HepG2 (cell line): ENCODE data around the gene NXN. TPM values are rescaled to one million over a fixed set of nuclear protein-coding genes. Genes with fewer than 3 reads are reported as not detected.
A peak's percentile ranks its signal among the peaks of the same experiment; 100 is the strongest.

Experiments
- FOXJ3 ChIP-seq: sonication (generic); formaldehyde crosslinking; IDR thresholded peaks from 2 replicates; pipeline ENCODE4 v1.4.0; 2020; ENCODE audit warnings: missing genetic modification reagents, mild to moderate bottlenecking, borderline replicate concordance
- GATAD2A ChIP-seq: IDR thresholded peaks from 2 replicates; pipeline ENCODE4 v1.6.1; 2016
- SAP130 ChIP-seq: IDR thresholded peaks from 2 replicates; pipeline ENCODE4 v1.6.1; 2016; ENCODE audit warnings: low read depth
- STAG1 ChIP-seq: sonication (generic); formaldehyde crosslinking; IDR thresholded peaks from 2 replicates; pipeline ENCODE4 v1.4.0; 2020; ENCODE audit warnings: missing genetic modification reagents
- ZFP90 ChIP-seq: sonication (generic); formaldehyde crosslinking; IDR thresholded peaks from 2 replicates; pipeline ENCODE4 v1.8.0; 2022; ENCODE audit warnings: missing genetic modification reagents, mild to moderate bottlenecking, inconsistent platforms, borderline replicate concordance
- ZNF773 ChIP-seq: sonication (generic); formaldehyde crosslinking; IDR thresholded peaks from 2 replicates; pipeline ENCODE4 v1.4.0; 2020; ENCODE audit warnings: missing genetic modification reagents, borderline replicate concordance
- ZSCAN29 ChIP-seq: sonication (generic); formaldehyde crosslinking; conservative IDR thresholded peaks from 2 replicates; pipeline ENCODE4 v1.4.0; 2020; ENCODE audit warnings: mild to moderate bottlenecking, missing genetic modification reagents
- polyA plus RNA-seq, 8 experiments: library from polyadenylated mRNA; depleted of rRNA in 3 of 8; stranded (reverse) in 7 of 8; unstranded in 1 of 8; fragments of >200 nt; fragmentation: Illumina TruSeq in 4 of 8; extraction: Trizol in 4 of 8; gene quantifications; 2 replicates each; pipeline versions ENCODE4 v1.2.1 to v1.2.3, GENCODE V29; 2011 to 2016; ENCODE audit warnings: low read depth in 4 of 8, missing spikeins in 1 of 8, mixed read lengths in 1 of 8; ENCODE audit not compliant: insufficient read depth in 1 of 8
- total RNA-seq, 5 experiments: library from RNA; depleted of rRNA; stranded (reverse); fragments of >200 nt; fragmentation: Illumina TruSeq; extraction: Trizol; gene quantifications; 2 replicates each; pipeline ENCODE4 v1.2.3, GENCODE V29; 2016; ENCODE audit warnings: low read depth in 1 of 5
- TF ChIP-seq, protein P1 (sequence below): sonication (generic); formaldehyde crosslinking; IDR thresholded peaks from 2 replicates; pipeline ENCODE4 v1.4.0; 2020; ENCODE audit warnings: missing genetic modification reagents, borderline replicate concordance
- TF ChIP-seq, protein P2 (sequence below): IDR thresholded peaks from 2 replicates; pipeline ENCODE4 v1.6.1; 2016; ENCODE audit warnings: low read depth, missing genetic modification reagents, missing compliant biosample characterization
- TF ChIP-seq, protein P3 (sequence below): sonication (generic); IDR thresholded peaks from 2 replicates; pipeline ENCODE4 v1.6.1; 2016; ENCODE audit warnings: low read depth, borderline replicate concordance
- TF ChIP-seq, protein P4 (sequence below): sonication (generic); formaldehyde crosslinking; IDR thresholded peaks from 2 replicates; pipeline ENCODE4 v1.5.1; 2020; ENCODE audit warnings: mild to moderate bottlenecking, missing genetic modification reagents, moderate library complexity
- TF ChIP-seq, protein P5 (sequence below): sonication (generic); formaldehyde crosslinking; IDR thresholded peaks from 2 replicates; pipeline ENCODE4 v1.5.1; 2020; ENCODE audit warnings: mild to moderate bottlenecking, missing genetic modification reagents, borderline replicate concordance

The NXN gene
- total and polyA plus RNA-seq, 2 of the 13 experiments (the other 11 are each of a cell fraction or from before 2014, with no cell fraction given), result 22.2 to 24.3 TPM

DNA sequence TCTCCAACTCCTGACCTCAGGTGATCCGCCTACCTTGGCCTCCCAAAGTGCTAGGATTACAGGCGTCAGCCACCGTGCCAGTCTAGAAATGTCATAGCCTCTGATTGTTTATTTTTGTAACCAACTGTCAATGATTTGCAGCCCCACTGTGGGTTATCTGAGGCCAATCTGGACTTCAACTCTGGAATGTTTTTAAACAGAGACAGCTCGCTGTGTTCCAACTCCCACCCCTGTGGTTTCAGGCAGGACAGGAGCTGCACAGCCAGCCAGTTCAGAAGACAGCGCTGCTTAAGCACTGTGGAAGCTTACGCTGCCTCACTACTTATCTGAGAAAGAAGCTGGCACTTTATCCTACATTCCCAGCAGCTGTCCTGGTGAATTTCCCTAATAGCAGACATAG is 177.9 kb downstream of the NXN start (continued):
- TF ChIP-seq, protein P1, sequence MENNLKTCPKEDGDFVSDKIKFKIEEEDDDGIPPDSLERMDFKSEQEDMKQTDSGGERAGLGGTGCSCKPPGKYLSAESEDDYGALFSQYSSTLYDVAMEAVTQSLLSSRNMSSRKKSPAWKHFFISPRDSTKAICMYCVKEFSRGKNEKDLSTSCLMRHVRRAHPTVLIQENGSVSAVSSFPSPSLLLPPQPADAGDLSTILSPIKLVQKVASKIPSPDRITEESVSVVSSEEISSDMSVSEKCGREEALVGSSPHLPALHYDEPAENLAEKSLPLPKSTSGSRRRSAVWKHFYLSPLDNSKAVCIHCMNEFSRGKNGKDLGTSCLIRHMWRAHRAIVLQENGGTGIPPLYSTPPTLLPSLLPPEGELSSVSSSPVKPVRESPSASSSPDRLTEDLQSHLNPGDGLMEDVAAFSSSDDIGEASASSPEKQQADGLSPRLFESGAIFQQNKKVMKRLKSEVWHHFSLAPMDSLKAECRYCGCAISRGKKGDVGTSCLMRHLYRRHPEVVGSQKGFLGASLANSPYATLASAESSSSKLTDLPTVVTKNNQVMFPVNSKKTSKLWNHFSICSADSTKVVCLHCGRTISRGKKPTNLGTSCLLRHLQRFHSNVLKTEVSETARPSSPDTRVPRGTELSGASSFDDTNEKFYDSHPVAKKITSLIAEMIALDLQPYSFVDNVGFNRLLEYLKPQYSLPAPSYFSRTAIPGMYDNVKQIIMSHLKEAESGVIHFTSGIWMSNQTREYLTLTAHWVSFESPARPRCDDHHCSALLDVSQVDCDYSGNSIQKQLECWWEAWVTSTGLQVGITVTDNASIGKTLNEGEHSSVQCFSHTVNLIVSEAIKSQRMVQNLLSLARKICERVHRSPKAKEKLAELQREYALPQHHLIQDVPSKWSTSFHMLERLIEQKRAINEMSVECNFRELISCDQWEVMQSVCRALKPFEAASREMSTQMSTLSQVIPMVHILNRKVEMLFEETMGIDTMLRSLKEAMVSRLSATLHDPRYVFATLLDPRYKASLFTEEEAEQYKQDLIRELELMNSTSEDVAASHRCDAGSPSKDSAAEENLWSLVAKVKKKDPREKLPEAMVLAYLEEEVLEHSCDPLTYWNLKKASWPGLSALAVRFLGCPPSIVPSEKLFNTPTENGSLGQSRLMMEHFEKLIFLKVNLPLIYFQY (CRISPR knock-in tag), result no peak
- TF ChIP-seq, protein P2, sequence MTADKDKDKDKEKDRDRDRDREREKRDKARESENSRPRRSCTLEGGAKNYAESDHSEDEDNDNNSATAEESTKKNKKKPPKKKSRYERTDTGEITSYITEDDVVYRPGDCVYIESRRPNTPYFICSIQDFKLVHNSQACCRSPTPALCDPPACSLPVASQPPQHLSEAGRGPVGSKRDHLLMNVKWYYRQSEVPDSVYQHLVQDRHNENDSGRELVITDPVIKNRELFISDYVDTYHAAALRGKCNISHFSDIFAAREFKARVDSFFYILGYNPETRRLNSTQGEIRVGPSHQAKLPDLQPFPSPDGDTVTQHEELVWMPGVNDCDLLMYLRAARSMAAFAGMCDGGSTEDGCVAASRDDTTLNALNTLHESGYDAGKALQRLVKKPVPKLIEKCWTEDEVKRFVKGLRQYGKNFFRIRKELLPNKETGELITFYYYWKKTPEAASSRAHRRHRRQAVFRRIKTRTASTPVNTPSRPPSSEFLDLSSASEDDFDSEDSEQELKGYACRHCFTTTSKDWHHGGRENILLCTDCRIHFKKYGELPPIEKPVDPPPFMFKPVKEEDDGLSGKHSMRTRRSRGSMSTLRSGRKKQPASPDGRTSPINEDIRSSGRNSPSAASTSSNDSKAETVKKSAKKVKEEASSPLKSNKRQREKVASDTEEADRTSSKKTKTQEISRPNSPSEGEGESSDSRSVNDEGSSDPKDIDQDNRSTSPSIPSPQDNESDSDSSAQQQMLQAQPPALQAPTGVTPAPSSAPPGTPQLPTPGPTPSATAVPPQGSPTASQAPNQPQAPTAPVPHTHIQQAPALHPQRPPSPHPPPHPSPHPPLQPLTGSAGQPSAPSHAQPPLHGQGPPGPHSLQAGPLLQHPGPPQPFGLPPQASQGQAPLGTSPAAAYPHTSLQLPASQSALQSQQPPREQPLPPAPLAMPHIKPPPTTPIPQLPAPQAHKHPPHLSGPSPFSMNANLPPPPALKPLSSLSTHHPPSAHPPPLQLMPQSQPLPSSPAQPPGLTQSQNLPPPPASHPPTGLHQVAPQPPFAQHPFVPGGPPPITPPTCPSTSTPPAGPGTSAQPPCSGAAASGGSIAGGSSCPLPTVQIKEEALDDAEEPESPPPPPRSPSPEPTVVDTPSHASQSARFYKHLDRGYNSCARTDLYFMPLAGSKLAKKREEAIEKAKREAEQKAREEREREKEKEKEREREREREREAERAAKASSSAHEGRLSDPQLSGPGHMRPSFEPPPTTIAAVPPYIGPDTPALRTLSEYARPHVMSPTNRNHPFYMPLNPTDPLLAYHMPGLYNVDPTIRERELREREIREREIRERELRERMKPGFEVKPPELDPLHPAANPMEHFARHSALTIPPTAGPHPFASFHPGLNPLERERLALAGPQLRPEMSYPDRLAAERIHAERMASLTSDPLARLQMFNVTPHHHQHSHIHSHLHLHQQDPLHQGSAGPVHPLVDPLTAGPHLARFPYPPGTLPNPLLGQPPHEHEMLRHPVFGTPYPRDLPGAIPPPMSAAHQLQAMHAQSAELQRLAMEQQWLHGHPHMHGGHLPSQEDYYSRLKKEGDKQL (CRISPR knock-in tag), result no peak
- TF ChIP-seq, protein P3, sequence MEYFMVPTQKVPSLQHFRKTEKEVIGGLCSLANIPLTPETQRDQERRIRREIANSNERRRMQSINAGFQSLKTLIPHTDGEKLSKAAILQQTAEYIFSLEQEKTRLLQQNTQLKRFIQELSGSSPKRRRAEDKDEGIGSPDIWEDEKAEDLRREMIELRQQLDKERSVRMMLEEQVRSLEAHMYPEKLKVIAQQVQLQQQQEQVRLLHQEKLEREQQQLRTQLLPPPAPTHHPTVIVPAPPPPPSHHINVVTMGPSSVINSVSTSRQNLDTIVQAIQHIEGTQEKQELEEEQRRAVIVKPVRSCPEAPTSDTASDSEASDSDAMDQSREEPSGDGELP, result no peak
- TF ChIP-seq, protein P4, sequence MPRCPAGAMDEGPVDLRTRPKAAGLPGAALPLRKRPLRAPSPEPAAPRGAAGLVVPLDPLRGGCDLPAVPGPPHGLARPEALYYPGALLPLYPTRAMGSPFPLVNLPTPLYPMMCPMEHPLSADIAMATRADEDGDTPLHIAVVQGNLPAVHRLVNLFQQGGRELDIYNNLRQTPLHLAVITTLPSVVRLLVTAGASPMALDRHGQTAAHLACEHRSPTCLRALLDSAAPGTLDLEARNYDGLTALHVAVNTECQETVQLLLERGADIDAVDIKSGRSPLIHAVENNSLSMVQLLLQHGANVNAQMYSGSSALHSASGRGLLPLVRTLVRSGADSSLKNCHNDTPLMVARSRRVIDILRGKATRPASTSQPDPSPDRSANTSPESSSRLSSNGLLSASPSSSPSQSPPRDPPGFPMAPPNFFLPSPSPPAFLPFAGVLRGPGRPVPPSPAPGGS (CRISPR knock-in tag), result no peak
- TF ChIP-seq STAG1 (CRISPR knock-in tag) (0 out of 2 replicates have a peak, but pooled peaks have one; percentile 3), ZNF773 (no peak), ZSCAN29 (CRISPR knock-in tag) (no peak), FOXJ3 (no peak), GATAD2A (no peak), ZFP90 (CRISPR knock-in tag) (no peak), SAP130 (CRISPR knock-in tag) (0 out of 2 replicates have a peak, but pooled peaks have one; percentile 23)
- TF ChIP-seq, protein P5, sequence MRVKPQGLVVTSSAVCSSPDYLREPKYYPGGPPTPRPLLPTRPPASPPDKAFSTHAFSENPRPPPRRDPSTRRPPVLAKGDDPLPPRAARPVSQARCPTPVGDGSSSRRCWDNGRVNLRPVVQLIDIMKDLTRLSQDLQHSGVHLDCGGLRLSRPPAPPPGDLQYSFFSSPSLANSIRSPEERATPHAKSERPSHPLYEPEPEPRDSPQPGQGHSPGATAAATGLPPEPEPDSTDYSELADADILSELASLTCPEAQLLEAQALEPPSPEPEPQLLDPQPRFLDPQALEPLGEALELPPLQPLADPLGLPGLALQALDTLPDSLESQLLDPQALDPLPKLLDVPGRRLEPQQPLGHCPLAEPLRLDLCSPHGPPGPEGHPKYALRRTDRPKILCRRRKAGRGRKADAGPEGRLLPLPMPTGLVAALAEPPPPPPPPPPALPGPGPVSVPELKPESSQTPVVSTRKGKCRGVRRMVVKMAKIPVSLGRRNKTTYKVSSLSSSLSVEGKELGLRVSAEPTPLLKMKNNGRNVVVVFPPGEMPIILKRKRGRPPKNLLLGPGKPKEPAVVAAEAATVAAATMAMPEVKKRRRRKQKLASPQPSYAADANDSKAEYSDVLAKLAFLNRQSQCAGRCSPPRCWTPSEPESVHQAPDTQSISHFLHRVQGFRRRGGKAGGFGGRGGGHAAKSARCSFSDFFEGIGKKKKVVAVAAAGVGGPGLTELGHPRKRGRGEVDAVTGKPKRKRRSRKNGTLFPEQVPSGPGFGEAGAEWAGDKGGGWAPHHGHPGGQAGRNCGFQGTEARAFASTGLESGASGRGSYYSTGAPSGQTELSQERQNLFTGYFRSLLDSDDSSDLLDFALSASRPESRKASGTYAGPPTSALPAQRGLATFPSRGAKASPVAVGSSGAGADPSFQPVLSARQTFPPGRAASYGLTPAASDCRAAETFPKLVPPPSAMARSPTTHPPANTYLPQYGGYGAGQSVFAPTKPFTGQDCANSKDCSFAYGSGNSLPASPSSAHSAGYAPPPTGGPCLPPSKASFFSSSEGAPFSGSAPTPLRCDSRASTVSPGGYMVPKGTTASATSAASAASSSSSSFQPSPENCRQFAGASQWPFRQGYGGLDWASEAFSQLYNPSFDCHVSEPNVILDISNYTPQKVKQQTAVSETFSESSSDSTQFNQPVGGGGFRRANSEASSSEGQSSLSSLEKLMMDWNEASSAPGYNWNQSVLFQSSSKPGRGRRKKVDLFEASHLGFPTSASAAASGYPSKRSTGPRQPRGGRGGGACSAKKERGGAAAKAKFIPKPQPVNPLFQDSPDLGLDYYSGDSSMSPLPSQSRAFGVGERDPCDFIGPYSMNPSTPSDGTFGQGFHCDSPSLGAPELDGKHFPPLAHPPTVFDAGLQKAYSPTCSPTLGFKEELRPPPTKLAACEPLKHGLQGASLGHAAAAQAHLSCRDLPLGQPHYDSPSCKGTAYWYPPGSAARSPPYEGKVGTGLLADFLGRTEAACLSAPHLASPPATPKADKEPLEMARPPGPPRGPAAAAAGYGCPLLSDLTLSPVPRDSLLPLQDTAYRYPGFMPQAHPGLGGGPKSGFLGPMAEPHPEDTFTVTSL (CRISPR knock-in tag), result no peak
